Subcutaneous abdominal adipose tissue (tissue), 5 donors: ENCODE data around the gene MPIG6B.

ENCODE experiments used
- H3K27ac ChIP-seq: one replicate; pipeline ENCODE4 v1.7.0; 2013; ENCODE audit warnings: low read depth, mild to moderate bottlenecking, inconsistent platforms, low read length, moderate library complexity
- H3K27me3 ChIP-seq, 5 donors: one replicate each; pipeline ENCODE4 v1.7.0; 2013; ENCODE audit warnings: low read length in 5 of 5, inconsistent platforms in 1 of 5; ENCODE audit not compliant: control insufficient read depth in 5 of 5, insufficient read depth in 4 of 5
- H3K36me3 ChIP-seq, 5 donors: one replicate each; pipeline ENCODE4 v1.7.0; 2013; ENCODE audit warnings: low read length in 5 of 5; ENCODE audit not compliant: control insufficient read depth in 5 of 5, insufficient read depth in 5 of 5
- H3K4me1 ChIP-seq, 5 donors: one replicate each; pipeline ENCODE4 v1.7.0; 2013; ENCODE audit warnings: low read length in 5 of 5, mild to moderate bottlenecking in 3 of 5, moderate library complexity in 1 of 5; ENCODE audit not compliant: control insufficient read depth in 5 of 5, insufficient read depth in 5 of 5
- H3K4me3 ChIP-seq, 5 donors: one replicate each; pipeline ENCODE4 v1.7.0; 2013; ENCODE audit warnings: low read length in 5 of 5, low read depth in 1 of 5
- H3K9ac ChIP-seq, 5 donors: one replicate each; pipeline ENCODE4 v1.7.0; 2013; ENCODE audit warnings: low read length in 5 of 5, mild to moderate bottlenecking in 4 of 5, moderate library complexity in 3 of 5
- H3K9me3 ChIP-seq, 5 donors: one replicate each; pipeline ENCODE4 v1.7.0; 2013; ENCODE audit warnings: low read length in 5 of 5; ENCODE audit not compliant: control insufficient read depth in 5 of 5
- donor health status: healthy.
- donor health status: healthy.
- donor health status: healthy.
- donor health status: healthy.
- donor health status: healthy.

The MPIG6B gene

GRCh38 chr6:31729515-31729978 lies 6.4 kb downstream of the MPIG6B start:
- Histone ChIP-seq H3K27me3 (no peaks in the 10 kb centered on the region), H3K27ac (peak overlapping the region; percentile 97), H3K9me3 (no peaks in the 10 kb centered on the region), H3K4me3 (peak overlapping the region; percentile 93 to 98 (median 96)), H3K9ac (peak overlapping the region; percentile 77 to 91 (median 86)), H3K4me1 (peaks cover 11 to 75% (median 61%) of the 10 kb centered on the region in 5 donors), H3K36me3 (peaks cover 20 to 66% (median 60%) of the 10 kb centered on the region in 5 donors)

GRCh38 chr6:31729979-31730630 lies 6.9 kb downstream of the MPIG6B start:
- peaks cover 11 to 81% (median 67%) of the 10 kb centered on the region in 5 donors for H3K4me1 ChIP-seq
- H3K27ac ChIP-seq, result peak overlapping the region; percentile 97
- H3K36me3 ChIP-seq, result peaks cover 20 to 65% (median 58%) of the 10 kb centered on the region in 5 donors
- H3K9me3 ChIP-seq, result no peaks in the 10 kb centered on the region
- peak overlapping the region; percentile 93 to 98 (median 96) for H3K4me3 ChIP-seq
- H3K9ac ChIP-seq, result peak overlapping the region in 4 of 5 donors; percentile 81 to 91 (median 88)
- H3K27me3 ChIP-seq, result no peaks in the 10 kb centered on the region

- H3K36me3 ChIP-seq, result peaks cover 19 to 62% (median 56%) of the 10 kb centered on the region in 5 donors
- peak overlapping the region; percentile 97 for H3K27ac ChIP-seq
- no peaks in the 10 kb centered on the region for H3K9me3 ChIP-seq
- H3K27me3 ChIP-seq, result no peaks in the 10 kb centered on the region
- H3K9ac ChIP-seq, result peak overlapping the region in 2 of 5 donors; percentile 90 to 91
- H3K4me3 ChIP-seq, result peak overlapping the region in 4 of 5 donors; percentile 36 to 98 (median 94)
- peaks cover 11 to 86% (median 72%) of the 10 kb centered on the region in 5 donors for H3K4me1 ChIP-seq
These were observed 7.5 kb downstream of the MPIG6B start for GRCh38 chr6:31730631-31731086.

GRCh38 chr6:31732029-31732428 lies 8.9 kb downstream of the MPIG6B start:
- no peaks in the 10 kb centered on the region for H3K27me3 ChIP-seq
- H3K4me3 ChIP-seq, result no peak overlapping the region
- H3K9me3 ChIP-seq, result no peaks in the 10 kb centered on the region
- peaks cover 7 to 48% (median 42%) of the 10 kb centered on the region in 5 donors for H3K36me3 ChIP-seq
- peak overlapping the region; percentile 97 for H3K27ac ChIP-seq
- peaks cover 11 to 80% (median 67%) of the 10 kb centered on the region in 5 donors for H3K4me1 ChIP-seq
- no peak overlapping the region for H3K9ac ChIP-seq

GRCh38 chr6:31733734-31734133 lies 10.6 kb downstream of the MPIG6B start:
- H3K9ac ChIP-seq, result peak overlapping the region in 4 of 5 donors; percentile 97 to 100 (median 98)
- no peaks in the 10 kb centered on the region for H3K9me3 ChIP-seq
- no peaks in the 10 kb centered on the region for H3K27me3 ChIP-seq
- peaks cover 7 to 37% (median 31%) of the 10 kb centered on the region in 5 donors for H3K36me3 ChIP-seq
- H3K27ac ChIP-seq, result peak overlapping the region; percentile 100
- H3K4me1 ChIP-seq, result peaks cover 13 to 80% (median 65%) of the 10 kb centered on the region in 5 donors
- peak overlapping the region in 4 of 5 donors; percentile 84 to 98 (median 95) for H3K4me3 ChIP-seq

- no peaks in the 10 kb centered on the region for H3K9me3 ChIP-seq
- peak overlapping the region; percentile 100 for H3K27ac ChIP-seq
- peaks cover 13 to 80% (median 64%) of the 10 kb centered on the region in 5 donors for H3K4me1 ChIP-seq
- no peaks in the 10 kb centered on the region for H3K27me3 ChIP-seq
- H3K9ac ChIP-seq, result peak overlapping the region; percentile 97 to 100 (median 98)
- H3K4me3 ChIP-seq, result peak overlapping the region; percentile 80 to 98 (median 93)
- H3K36me3 ChIP-seq, result peaks cover 7 to 37% (median 31%) of the 10 kb centered on the region in 5 donors
These were observed 11.2 kb downstream of the MPIG6B start for GRCh38 chr6:31734247-31734820.

- Histone ChIP-seq H3K4me1 (peaks cover 13 to 86% (median 68%) of the 10 kb centered on the region in 5 donors), H3K27me3 (no peaks in the 10 kb centered on the region), H3K27ac (peak overlapping the region; percentile 100), H3K4me3 (peak overlapping the region; percentile 80 to 98 (median 93)), H3K9me3 (no peaks in the 10 kb centered on the region), H3K36me3 (peaks cover 7 to 37% (median 31%) of the 10 kb centered on the region in 5 donors), H3K9ac (peak overlapping the region; percentile 97 to 100 (median 98))
These were observed 11.7 kb downstream of the MPIG6B start for GRCh38 chr6:31734821-31735406.

GRCh38 chr6:31736021-31736767 lies 13.0 kb downstream of the MPIG6B start, which contains the start of gene CLIC1:
CLIC1 (minus strand) TSS chr6:31736530; CDS start chr6:31736300, 230 bp downstream.
- Histone ChIP-seq H3K27me3 (no peaks in the 10 kb centered on the region), H3K4me3 (peak within 1 kb of the TSS; percentile 80 to 98 (median 93)), H3K36me3 (peaks cover 7 to 32% (median 27%) of the 10 kb centered on the region in 5 donors), H3K27ac (peak within 1 kb of the TSS; percentile 100), H3K4me1 (peaks cover 13 to 86% (median 71%) of the 10 kb centered on the region in 5 donors), H3K9ac (peak within 1 kb of the TSS; percentile 97 to 100 (median 98)), H3K9me3 (no peaks in the 10 kb centered on the region)

GRCh38 chr6:31736768-31737314 lies 13.7 kb downstream of the MPIG6B start:
- H3K4me3 ChIP-seq, result peak overlapping the region; percentile 80 to 98 (median 93)
- peaks cover 9 to 87% (median 71%) of the 10 kb centered on the region in 5 donors for H3K4me1 ChIP-seq
- H3K9ac ChIP-seq, result peak overlapping the region in 4 of 5 donors; percentile 71 to 100 (median 98)
- peaks cover 3 to 25% (median 21%) of the 10 kb centered on the region in 5 donors for H3K36me3 ChIP-seq
- peak overlapping the region; percentile 100 for H3K27ac ChIP-seq
- H3K9me3 ChIP-seq, result no peaks in the 10 kb centered on the region
- H3K27me3 ChIP-seq, result no peaks in the 10 kb centered on the region
